GM18520 (cell line): Measurements from ENCODE around the gene PVALEF.

Experiments
- ATAC-seq: cut with Tn5 transposase; IDR thresholded peaks from one replicate; pipeline ENCODE4 v1.9.1; 2021; ENCODE audit not compliant: unreplicated experiment

Gene PVALEF

DNA sequence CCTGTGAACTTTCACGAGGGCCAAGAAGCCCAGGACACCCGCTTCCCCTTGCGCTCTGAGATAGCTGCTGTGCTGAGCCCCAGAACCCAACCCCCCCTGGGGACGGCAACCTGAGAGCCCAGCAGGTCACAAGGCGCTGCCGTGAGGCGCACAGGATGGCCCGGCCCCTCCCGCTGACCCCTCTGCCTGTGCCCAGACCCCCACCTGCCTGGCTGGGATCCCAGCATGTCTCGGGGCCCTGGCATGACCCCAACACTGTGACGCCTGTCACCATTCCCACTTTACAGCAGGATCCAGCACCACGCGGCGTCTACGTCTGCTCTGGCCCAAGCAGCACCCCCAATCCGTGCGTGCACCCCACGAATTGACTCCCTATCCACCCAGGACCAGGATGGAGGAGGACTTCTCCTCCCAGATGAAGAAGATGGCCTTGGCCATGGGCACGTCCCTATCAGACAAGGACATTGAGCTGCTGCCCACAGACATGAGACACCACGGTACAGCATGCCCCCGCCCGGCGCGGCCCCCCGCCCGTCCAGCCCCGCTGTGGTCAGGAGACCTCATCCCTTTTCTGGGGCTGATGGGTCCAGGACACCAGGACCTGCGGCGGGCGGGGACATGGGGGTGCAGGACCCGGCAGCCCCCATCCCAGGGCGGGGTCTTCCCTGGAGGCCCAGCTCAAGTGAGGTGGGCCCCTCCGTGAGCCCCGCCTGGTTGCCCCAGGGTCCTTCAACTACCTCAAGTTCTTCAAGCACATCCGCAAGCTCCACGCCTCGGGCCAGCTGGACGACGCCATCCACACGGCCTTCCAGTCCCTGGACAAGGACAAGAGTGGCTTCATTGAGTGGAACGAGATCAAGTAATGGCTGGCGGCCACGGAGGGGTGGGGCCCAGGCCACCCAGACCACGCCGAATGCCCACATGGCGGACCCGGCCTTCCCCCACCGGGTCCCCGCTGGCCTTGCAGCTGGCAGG, 15.8 kb downstream of the PVALEF start:
- no peak for ATAC-seq

DNA sequence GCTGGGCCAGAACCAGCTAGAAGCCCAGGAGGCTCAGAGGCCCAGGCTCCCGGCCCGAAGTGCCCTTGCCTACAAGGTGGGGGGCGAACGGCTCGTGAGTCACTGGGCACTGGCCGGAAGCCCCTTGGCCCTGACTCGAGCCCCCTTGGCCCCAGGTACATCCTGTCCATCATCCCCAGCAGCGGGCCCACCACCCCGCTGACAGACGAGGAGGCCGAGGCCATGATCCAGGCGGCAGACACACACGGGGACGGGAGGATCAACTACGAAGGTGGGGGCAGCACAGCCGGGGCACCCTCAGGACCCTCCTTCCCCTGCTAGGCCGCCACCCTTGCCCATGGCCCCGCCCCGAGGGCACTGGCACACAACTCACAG, 16.5 kb downstream of the PVALEF start:
- no peak for ATAC-seq

DNA sequence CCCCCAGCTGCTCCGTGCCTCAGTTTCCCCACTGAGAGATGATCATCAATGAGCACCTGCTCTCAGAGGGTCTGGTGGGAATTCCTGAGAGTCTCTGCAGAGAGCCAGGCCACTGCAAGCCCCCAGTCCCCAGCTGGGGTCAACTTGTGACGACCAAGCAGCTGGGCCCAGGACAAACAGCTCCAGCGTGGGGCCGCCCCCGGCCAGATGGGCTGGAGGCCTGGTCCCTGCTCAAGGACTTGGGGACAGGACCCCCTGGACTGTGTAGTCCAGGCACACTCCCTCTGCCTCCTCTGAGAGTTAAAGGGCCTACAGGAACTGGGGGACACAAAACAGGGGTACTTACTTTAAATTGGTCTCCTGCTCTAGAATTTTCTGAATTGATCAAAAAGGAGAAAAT, 17.3 kb downstream of the PVALEF start:
- no peak for ATAC-seq

DNA sequence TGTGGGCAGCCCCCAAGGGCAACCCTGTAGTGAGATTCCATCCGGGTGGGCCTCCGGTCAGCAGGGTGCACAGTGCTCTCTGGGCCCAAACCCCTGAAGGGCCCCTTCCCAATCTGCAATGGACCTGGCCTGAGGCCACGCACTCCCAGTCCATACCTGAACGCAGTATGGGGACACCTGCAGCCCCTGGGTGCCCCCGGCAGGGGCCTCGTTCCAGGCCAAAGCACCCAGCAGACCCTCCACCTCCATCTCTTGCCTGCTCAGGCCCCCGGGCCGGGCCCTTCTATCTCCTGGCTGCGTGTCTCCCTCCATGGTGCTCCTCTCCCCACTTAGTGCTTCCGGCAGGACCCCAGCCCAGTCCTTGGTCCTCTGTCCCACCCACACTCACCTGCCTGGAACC, 18.0 kb downstream of the PVALEF start:
- ATAC-seq = no peak

DNA sequence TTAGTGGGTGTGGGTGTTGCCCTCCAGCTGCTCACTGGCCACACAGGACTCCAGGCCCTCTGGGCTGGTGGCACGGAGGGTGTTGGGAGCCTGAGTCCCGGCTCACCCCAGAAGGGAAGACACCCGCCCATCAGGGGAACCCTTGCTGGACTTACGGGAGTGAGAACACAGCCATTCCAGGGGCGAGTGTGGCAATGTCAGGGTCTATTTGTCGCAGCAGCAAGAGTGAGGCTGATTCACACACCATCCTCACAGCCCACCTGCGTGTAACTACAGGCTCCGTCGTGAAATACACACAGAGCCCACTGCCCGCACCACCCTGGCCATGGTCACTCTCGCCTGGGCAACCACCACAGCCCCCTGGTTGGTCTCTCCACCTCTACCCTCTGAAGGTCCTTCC, 18.5 kb downstream of the PVALEF start:
- no peak for ATAC-seq

DNA sequence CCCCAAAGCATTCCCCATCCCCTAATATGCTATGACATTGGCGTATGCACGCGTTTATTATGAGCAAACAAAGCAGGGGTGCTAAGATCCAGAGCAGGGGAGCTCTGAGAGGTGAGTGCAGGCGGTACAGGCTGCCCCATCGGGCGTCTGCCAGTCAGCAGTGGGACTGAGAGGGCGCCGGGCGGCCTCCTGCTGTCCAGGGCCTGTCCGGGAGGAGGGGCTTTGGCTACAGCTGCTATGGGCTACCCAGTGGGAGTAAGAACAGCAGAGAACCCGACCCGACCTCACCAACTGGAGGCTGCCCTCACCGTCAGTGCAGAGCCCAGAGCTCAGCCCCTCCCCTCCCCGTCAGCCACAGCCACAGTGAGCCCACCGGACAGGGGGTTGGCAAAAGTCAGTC, 19.2 kb downstream of the PVALEF start:
- ATAC-seq = no peak

DNA sequence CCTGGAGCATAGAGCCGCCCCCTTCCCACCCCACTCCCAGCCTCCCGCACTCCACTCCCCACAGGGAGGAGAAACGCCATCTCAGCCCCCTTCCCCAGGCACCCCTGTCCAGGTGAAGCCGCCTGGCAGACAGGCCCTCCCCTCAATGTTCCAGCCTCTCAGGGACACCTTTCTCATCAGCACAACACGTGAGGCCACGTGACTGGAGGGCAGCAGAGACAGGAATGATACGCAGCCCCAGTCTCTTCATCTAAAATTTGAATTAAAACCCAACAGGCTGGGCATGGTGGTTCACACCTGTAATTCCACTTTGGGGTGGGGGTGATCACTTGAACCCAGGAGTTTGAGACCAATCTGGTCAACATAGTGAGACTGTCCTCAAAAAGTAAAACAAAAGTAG, 20.9 kb downstream of the PVALEF start:
- no peak for ATAC-seq

DNA sequence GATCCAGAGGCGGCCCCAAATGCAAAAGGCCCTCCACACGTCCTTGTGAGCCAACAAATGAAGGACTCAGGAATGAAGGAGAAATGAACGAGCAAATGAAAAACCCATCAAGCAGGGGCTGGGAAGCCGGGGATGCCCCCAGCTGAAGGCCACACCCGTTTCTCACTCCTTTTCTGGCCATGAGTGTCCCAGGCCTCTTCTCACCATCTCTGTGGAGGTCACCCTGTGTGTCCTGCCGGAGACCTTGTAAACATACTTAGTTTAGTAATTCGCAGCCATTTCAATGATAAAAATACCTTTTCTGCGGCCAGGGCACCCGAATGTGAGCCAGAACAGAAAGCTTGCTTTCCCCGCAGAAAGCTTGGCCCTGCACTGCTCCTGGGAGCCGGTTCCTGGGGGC, 21.8 kb downstream of the PVALEF start:
- no peak for ATAC-seq

DNA sequence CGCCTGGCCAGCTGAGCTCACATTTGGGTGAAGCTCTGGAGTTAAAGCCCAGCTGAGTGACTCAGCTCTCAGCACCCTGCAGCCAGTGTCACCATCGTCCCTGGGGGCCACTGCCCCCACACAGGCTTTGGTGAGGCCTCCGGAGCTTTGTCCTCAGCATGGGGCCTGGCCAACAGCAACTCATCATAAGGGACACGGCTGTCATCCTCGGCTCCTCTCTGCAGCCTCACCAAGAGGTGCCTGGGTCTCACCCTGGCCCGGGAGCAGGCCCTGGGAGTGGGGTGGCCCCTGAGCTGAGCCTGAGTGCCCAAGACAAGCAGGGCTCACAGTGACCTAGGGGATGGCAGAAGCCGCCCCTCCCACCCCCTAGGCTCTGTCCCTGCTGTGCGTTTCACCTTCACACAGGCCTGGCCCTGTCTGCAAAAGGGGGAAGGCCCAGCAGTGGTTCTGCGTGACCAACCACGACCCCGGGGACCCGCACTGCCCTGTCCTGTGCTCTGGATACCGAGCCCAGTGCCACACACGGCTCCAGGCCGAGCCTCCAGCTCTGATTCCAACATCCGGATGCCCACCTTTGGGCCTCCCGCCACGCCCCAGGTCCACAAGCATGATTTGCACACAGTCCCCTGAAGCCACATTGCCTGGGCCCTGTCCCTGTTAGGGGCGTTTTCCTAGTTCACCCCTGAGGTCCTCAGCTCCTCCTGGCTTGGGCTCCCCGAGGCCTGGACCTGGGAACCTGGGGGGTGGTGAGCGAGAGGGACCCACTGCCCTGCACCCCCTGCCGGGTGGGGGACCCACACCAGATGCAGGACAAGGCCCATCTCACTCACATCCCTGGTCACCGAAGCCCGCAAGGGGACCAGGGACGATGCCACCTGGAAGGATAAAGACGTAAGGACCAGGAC, 22.5 kb downstream of the PVALEF start:
- ATAC-seq = no peak

DNA sequence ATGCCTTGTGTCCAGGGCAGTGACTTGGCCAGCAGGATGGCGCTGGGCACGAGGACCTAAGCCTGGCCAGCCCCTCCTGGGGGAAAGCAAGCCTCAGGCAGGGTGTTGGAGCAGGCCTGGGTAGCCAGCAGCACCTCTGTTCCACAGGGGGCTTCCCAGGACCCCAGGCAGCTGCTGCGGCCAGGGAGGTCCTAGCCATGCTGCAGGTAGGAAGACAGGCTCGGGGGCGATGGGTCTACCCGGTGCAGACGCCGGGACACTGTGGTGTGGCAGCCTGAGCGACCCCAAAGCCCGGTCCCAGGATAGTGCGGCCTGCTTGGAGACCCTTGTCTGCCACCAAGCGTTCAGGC, 23.2 kb downstream of the PVALEF start:
- no peak for ATAC-seq

DNA sequence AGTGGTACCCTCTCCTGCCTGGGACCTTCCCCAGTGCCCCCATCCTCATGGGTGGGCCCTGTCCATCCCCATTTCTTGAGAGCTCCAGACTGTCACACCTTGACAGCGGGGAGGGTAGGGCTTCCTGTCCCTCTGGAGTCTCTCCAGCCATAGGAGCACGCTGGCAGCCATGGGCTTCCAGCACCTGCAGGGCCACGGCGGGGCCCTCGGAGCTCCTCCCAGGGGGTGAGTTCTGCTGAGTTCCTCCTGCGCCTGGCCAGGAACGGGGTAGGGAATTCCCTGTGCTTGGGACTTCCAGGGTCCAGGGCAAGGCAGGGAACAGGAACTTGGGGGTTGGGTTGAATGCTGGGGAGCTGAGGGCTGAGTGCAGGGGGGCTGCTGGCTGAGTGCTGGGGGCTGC, 23.7 kb downstream of the PVALEF start:
- ATAC-seq = no peak

DNA sequence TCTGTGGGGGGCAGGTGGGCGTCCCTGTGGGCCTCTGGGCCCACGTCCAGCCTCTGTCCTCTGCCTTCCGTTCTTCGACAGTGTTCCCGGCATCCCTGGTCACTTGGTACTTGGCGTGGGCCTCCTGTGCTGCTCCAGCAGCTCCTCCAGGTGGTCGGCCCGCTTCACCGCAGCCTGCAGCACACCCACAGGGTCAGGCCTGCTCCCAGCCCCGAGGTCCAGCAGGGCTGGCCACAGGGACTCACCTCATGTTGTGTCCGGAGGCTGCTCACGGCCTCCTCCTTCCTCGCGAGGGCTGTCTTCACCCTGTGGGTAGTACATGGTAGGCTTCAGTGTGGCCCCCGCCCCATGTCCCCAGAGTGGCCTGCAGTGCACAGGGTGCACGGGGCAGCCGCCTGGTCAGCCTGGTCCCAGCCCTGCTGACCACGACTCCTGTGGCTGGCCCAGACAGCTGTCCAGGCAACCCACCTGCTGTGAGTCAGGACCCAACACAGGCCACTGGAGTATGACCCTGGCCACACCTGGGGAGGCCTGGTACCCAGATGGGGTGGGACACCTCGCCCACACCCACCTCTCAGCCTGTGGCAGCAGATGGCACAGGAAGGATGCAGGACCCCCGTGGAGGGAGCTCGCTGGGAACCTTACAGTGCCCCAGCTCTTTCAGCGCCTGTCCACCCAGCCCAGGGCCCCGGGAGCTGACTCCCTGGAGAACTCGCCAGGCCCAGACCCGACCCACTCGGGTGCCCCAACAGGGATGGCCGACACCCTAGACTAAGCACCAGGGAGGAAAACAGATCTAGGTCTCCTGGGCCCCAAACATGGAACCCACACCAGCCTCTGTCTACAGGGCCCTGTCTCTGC, 24.6 kb downstream of the PVALEF start:
- no peak for ATAC-seq

DNA sequence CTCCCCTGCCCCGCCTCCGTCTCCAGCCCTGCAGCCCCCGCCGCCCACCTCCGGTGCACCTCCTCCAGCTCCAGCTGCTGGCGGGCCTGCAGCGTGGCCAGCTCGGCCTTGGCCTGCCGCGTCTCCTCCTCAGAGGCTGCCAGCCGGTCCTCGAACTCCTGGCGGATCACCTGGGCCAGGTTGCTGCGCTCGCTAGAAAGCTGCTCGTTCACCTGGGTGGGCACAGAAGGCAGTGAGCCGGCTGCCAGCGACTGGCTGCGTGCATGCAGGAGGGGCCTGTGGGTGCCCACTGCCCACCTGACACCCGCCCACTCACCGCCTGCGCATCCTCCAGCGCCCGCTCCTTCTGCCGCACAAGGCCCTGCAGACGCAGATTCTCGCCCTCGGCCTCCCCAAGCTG, 25.3 kb downstream of the PVALEF start:
- ATAC-seq = no peak

DNA sequence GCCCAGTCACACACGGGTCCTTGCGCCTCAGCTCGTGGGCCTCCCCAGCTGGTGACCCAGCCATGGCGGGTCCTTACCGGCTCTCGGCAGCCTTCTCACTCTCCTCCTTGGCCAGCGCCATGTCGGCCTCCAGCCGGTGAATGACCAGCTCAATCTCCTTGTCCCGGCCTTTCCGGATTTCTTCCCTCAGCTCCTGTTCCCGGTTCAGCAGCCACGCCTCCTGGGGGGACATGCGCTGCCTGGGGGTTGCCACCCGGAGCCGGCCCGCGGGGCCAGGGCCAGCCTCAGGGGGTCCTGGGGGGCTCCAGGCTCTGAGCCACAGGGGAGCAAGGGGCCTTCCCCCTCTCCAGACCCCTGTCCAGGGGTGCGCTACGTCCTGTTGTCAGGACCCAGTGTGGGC, 25.8 kb downstream of the PVALEF start:
- ATAC-seq = no peak

DNA sequence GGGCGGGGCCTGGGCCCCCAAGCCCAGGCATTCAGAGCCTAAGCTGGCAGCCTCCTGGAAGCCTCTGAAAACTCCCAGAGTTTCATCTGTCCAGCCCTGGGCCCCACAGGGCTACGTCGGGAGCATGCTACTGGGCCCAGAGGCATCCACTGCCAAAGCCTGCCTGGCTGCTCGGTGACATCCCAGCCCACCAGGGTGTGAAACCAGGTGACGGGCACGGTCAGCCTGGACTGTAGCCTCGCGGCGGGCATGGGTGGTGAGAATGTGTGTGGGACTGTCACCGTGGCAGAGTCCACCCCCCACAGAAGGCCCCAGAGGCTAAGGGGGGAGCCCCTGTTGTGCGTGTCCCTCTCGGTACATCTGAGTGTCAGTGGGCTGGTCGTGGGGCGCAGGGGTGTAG, 26.3 kb downstream of the PVALEF start:
- no peak for ATAC-seq

DNA sequence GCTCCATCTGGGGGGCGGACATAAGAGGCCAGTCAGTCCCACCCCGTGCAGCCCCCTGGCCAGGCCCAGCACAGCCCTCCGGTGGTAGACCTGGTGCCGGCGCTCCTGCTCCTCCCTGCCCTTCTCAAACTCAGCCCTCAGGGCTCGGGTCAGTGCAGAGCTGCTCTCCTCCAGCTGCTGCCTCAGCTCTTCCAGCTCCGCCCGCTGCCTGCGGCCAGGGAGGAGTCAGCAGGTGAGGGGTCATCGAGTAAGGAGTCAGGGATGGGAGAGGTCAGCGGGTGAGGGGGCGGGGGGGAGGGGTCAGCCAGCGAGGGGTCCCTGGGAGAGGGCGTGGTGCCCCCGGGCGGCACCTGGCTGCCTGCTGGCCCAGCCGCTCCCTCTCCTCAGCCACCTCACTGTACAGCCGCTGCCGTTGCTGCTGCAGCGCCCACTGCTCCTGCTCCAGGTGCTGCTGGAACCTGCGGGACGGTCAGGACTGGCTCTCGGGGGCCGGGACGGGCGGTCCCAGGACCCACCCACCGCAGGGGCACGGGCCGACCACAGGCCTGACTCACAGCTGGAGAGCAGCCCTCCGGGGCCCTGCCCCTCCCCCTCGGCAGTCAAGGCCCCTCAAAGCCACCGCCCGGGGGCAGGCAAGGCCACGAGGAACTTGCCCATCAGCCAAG, 27.2 kb downstream of the PVALEF start:
- no peak for ATAC-seq

DNA sequence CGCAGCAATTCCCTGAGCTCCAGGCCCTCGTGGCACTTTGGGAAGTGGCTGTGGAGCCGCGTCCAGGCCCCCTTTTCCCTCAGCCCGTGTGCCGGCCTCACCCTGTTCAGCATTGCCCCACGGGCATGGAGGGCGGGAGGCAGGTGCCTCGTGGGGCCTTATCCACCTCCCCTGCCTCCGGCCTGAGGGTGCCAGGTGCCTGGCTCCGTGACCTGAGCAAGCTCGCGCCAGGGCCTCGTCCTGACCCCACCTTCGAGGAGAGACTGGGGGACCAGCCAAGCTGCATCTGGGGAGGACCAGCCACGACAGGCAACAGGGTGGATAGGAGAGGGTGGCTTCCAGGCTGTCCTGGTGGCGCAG, 27.7 kb downstream of the PVALEF start:
- ATAC-seq = no peak

DNA sequence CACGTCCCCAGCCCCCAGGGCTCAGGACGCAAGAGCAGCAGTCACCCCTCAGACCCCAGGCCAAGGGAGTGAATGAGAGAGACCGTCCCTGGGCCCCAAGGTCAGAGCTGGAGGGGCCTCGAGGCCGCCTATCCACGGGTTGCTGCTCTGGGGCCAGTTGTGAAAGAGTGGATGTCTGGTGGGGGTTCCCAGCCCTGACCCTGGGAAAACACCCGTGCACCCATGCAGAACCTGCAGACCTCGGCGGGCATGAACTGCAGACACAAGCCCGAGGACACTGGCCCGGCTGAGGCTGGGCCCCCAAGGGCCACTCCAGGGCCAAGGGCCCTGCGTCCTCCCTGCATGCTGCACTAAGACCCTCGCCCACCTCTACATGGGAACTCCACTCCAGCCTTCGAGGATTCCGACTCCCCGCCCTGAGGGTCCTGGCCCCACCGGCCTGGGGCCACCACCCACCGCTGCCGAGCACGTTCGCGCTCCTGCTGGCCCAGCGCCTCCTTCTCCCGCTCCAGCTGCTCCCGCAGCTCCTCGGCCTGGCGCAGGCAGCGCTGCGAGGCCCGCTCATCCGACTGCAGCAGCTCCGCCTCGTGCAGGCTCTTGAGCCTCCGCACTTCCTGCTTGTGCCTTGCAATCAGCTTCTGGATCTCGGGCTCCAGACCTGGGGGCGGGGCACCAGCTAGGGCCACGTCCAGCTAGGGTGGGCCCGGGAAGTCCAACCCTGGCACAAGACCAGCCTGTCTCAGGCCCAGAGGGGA, 28.3 kb downstream of the PVALEF start:
- ATAC-seq = no peak

DNA sequence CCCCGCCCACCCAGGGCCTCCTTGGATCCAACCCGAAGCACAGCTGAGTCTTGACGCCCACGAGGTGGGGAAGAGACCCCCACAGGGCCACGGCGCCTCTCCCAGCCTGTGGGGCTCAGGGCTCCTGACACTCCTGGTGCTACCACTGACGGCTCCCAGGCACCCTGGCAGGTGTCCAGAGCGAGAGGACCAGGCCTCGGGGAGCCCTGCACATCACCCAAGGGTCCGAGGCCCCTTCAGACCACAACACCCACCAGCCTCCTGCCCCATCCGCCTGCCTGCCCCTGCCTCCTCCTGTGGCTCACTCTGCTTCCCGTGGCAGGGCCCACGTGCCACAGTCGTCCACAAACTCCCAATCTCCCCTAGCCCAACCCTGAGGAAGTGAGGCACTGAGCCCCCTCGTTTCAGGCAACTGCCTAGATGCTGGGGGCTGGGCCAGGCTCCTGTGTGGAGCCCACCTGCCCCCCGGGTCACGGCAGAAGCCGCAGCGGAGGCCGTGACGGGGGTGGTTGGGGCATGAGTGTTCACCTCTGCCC, 29.0 kb downstream of the PVALEF start:
- no peak for ATAC-seq
